Ishikawa (cell line): ENCODE results near the gene DELE1.

Source experiments
- CEBPB ChIP-seq: IDR thresholded peaks from 2 replicates; pipeline ENCODE4 v1.6.1; 2012
- CREB1 ChIP-seq: IDR thresholded peaks from 2 replicates; pipeline ENCODE4 v1.6.1; 2012; ENCODE audit warnings: low read depth
- EGR1 ChIP-seq: IDR thresholded peaks from 2 replicates; pipeline ENCODE4 v1.6.1; 2012
- EP300 ChIP-seq: IDR thresholded peaks from 2 replicates; pipeline ENCODE4 v1.6.1; 2012; ENCODE audit warnings: borderline replicate concordance
- FOXM1 ChIP-seq: IDR thresholded peaks from 2 replicates; pipeline ENCODE4 v1.6.1; 2012; ENCODE audit warnings: low read depth, borderline replicate concordance
- MAX ChIP-seq: IDR thresholded peaks from 2 replicates; pipeline ENCODE4 v1.6.1; 2012
- NFIC ChIP-seq: IDR thresholded peaks from 2 replicates; pipeline ENCODE4 v1.6.1; 2012
- RAD21 ChIP-seq: IDR thresholded peaks from 2 replicates; pipeline ENCODE4 v1.6.1; 2012; ENCODE audit warnings: low read depth
- REST ChIP-seq: IDR thresholded peaks from 2 replicates; pipeline ENCODE4 v1.6.1; 2012; ENCODE audit warnings: low read depth, mild to moderate bottlenecking
- TAF1 ChIP-seq: IDR thresholded peaks from 2 replicates; pipeline ENCODE4 v1.6.1; 2012; ENCODE audit warnings: low read depth, mild to moderate bottlenecking
- TCF12 ChIP-seq: IDR thresholded peaks from 2 replicates; pipeline ENCODE4 v1.6.1; 2012; ENCODE audit warnings: low read depth
- TEAD4 ChIP-seq: IDR thresholded peaks from 2 replicates; pipeline ENCODE4 v1.6.1; 2012
- USF1 ChIP-seq: IDR thresholded peaks from 2 replicates; pipeline ENCODE4 v1.6.1; 2012
- YY1 ChIP-seq: IDR thresholded peaks from 2 replicates; pipeline ENCODE4 v1.6.1; 2012; ENCODE audit warnings: low read depth
- ZBTB7A ChIP-seq: IDR thresholded peaks from 2 replicates; pipeline ENCODE4 v1.6.1; 2012; ENCODE audit warnings: low read depth

The DELE1 gene

GRCh38 chr5:141973871-141974595 is 50.4 kb downstream of the DELE1 start:
- TF ChIP-seq FOXM1 = no peak
- TF ChIP-seq CREB1 = no peak
- TF ChIP-seq TEAD4 = no peak
- TF ChIP-seq NFIC = no peak
- no peak for TF ChIP-seq USF1
- no peak for TF ChIP-seq EGR1
- no peak for TF ChIP-seq EP300
- no peak for TF ChIP-seq TAF1
- no peak for TF ChIP-seq CEBPB
- TF ChIP-seq MAX = no peak
- TF ChIP-seq TCF12 = no peak
- TF ChIP-seq YY1 = no peak
- TF ChIP-seq REST = no peak
- TF ChIP-seq RAD21 = no peak
- TF ChIP-seq ZBTB7A = no peak

- TF ChIP-seq ZBTB7A (no peak), NFIC (no peak), TAF1 (no peak), TEAD4 (no peak), YY1 (no peak), CEBPB (no peak), MAX (no peak), TCF12 (no peak), USF1 (no peak), REST (no peak), EP300 (no peak), FOXM1 (no peak), RAD21 (no peak), CREB1 (no peak)
Measured at GRCh38 chr5:141976176-141976575, 52.5 kb downstream of the DELE1 start.

- TF ChIP-seq REST (no peak), EGR1 (no peak), TEAD4 (no peak), CREB1 (no peak), RAD21 (no peak), YY1 (no peak), TCF12 (no peak), NFIC (no peak)
Measured at GRCh38 chr5:141978389-141978788, 54.7 kb downstream of the DELE1 start.

GRCh38 chr5:141982626-141983025 is 59.0 kb downstream of the DELE1 start:
- TF ChIP-seq CREB1 (no peak), EP300 (no peak), NFIC (no peak), ZBTB7A (no peak), EGR1 (no peak), TCF12 (no peak), FOXM1 (no peak), TAF1 (no peak), USF1 (no peak), TEAD4 (no peak), MAX (no peak), YY1 (no peak), RAD21 (no peak), CEBPB (no peak), REST (no peak)
